B cell (primary cell): ENCODE data around the gene CDK9.

Experiments used
- CTCF ChIP-seq: fragments of 200-600 bp; IDR thresholded peaks from one replicate; pipeline ENCODE4 v1.8.0; 2022; ENCODE audit warnings: antibody characterized with exemption, mild to moderate bottlenecking
- EZH2 ChIP-seq: IDR thresholded peaks from 2 replicates; pipeline ENCODE4 v1.6.1; 2012; ENCODE audit warnings: borderline replicate concordance, low read depth, mild to moderate bottlenecking, moderate library complexity, low read length; ENCODE audit not compliant: insufficient read depth, poor library complexity, severe bottlenecking

- TF ChIP-seq CTCF (peak; percentile 70), EZH2 (no peak)
Observed at GRCh38 chr9:127786773-127787104, 905 bp downstream of the CDK9 start.
